Spleen (tissue), 7 donors: Measurements from ENCODE around the gene METTL14.

Source experiments
- POLR2A ChIP-seq, 3 donors: fragments of 450-650 bp; IDR thresholded peaks; one replicate each; pipeline ENCODE4 v1.5.1; 2017; ENCODE audit warnings: antibody characterized with exemption in 3 of 3, mild to moderate bottlenecking in 1 of 3
- POLR2AphosphoS5 ChIP-seq, 3 donors: sonication (generic); formaldehyde crosslinking; IDR thresholded peaks; one replicate each; pipeline ENCODE4 v1.5.1; 2017; ENCODE audit warnings: antibody characterized with exemption in 3 of 3
- TF ChIP-seq, protein P1 (sequence below), 11 experiments: fragments of 200-600 bp in 7 of 11; fragments of 450-650 bp in 4 of 11; sonication (generic) in 4 of 11; IDR thresholded peaks in 8 of 11; conservative IDR thresholded peaks in 3 of 11; 1 replicate in 7 of 11; 2 replicates in 4 of 11; pipeline versions ENCODE4 v1.4.0 to v1.8.0; 2016 to 2021; ENCODE audit warnings: antibody characterized with exemption in 11 of 11, inconsistent platforms in 4 of 11, mild to moderate bottlenecking in 1 of 11
- donor health status: DM: no; HTN: no; CAD: no; lungs with moderate emphysema.
- donor health status: DM: no; HTN: no; CAD: no.
- donor health status: DM: no; HTN: no; CAD: no.

DNA sequence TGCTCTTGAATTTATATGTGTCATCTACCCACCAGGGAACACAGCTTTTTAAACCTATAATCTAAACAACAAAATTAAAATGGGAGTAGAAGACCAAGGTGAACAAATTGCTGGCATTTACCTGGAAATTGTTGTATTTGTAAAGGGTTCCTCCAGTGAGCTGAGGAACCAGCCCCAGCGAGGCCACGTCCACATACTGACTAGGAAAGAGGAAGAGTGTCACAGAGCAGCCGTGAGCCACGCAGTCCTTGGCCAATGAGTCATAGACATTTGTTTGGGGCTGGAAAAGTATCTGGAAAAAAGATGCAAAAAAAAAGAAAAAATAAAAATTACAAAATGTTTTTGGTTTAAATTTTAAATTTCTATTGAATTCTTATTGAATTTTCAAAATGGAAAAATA is 58.7 kb downstream of the METTL14 start:
- TF ChIP-seq, protein P1, sequence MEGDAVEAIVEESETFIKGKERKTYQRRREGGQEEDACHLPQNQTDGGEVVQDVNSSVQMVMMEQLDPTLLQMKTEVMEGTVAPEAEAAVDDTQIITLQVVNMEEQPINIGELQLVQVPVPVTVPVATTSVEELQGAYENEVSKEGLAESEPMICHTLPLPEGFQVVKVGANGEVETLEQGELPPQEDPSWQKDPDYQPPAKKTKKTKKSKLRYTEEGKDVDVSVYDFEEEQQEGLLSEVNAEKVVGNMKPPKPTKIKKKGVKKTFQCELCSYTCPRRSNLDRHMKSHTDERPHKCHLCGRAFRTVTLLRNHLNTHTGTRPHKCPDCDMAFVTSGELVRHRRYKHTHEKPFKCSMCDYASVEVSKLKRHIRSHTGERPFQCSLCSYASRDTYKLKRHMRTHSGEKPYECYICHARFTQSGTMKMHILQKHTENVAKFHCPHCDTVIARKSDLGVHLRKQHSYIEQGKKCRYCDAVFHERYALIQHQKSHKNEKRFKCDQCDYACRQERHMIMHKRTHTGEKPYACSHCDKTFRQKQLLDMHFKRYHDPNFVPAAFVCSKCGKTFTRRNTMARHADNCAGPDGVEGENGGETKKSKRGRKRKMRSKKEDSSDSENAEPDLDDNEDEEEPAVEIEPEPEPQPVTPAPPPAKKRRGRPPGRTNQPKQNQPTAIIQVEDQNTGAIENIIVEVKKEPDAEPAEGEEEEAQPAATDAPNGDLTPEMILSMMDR (IDR thresholded peaks at IDR 0.05 in 8 of 11, conservative IDR thresholded peaks at IDR 0.05 in 3 of 11) = no peak
- TF ChIP-seq POLR2A (IDR thresholded peaks at IDR 0.05) (no peak), POLR2AphosphoS5 (IDR thresholded peaks at IDR 0.05) (no peak)
